HG02759 (cell line): ENCODE results near the gene PDE4B.

ENCODE experiments used
- ATAC-seq: cut with Tn5 transposase; IDR thresholded peaks from one replicate; pipeline ENCODE4 v1.9.1; 2021; ENCODE audit warnings: mild to moderate bottlenecking, moderate library complexity; ENCODE audit not compliant: unreplicated experiment

PDE4B gene

DNA sequence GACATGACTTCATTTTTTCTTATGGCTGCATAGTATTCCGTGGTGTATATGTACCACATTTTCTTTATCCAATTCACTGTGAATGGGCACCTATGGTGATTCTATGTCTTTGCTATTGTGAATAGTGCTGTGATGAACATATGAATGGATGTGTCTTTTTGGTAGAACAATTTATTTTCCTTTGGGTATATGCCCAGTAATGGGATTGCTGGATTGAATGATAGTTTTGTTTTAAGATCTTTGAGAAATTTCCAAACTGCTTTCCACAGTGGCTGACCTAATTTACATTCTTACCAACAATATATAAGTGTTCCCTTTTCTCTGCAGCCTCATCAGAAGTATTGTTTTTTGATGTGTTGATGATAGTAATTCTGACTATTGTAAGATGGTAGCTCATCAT is 379.6 kb downstream of the PDE4B start:
- ATAC-seq = no peak

GRCh38 chr1:66175098-66175497 is 382.4 kb downstream of the PDE4B start:
- no peak for ATAC-seq

DNA sequence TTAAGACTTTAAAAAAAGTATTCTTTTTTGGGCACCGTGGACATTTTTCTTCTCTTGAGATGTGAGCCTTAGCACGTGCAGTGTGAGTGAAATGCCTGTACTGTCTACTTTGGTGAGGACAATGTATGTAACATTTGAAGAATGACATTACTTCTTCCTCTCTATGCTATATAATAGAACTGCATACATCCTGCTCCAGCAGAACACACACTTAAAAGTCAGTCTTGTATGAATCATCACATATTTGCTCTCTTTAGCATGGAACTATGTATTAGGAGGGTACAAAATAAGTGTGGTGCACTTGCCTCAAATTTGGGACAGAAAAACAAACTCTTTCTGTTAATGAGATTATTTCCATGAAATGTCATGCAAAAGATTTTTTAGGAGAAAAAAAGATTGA is 382.9 kb downstream of the PDE4B start:
- ATAC-seq = no peak

DNA sequence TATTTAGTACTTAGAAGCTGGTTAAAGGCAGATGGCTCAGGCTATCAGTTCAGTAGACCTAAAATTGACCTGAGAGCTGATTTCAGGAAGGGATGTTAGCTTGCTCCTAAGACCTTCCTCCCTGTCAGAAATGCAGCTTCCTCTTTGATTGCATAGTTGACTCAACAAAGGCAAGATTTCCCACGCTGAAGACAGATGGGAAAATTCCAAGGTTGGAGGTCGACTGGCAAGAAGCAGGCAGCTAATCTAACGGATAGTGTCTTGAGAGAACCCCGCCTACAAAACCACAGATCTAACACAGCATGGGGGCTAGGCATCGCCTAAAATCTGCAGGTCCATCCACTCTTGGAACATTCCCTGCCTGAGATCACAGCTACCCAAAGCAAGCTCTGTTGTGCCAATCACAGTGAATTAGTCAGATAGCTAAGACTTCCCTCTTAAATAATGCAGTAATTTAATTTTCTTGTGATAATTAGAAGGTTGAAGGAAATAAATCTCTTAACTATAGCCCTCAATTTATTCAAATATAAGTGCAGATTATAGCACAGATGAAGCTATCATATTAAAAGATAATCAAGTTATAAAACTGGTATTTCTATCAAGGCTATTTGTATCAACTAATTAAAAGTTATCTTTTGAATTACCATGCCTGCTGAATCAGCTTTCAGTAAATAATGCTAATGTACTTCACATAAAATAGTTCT is 383.5 kb downstream of the PDE4B start:
- ATAC-seq = no peak

DNA sequence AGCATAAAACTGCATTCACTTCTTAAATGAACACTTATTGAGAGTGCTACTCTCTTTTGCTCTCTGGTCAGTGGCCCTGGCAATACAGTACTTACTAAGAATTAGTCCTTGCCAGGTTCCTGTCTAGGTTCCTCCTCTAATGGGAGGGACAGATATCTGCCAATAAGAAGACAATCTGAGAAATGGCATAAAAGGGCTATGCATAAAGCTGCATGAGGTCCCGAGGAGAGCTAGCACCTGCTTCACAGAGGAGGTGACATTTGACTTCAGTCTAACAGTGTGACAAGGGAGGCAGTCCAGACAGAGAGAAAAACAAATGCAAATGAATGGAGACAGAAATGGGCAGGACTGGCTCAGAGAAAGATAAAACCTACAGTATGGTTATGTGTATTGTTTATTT is 384.1 kb downstream of the PDE4B start:
- ATAC-seq = no peak

DNA sequence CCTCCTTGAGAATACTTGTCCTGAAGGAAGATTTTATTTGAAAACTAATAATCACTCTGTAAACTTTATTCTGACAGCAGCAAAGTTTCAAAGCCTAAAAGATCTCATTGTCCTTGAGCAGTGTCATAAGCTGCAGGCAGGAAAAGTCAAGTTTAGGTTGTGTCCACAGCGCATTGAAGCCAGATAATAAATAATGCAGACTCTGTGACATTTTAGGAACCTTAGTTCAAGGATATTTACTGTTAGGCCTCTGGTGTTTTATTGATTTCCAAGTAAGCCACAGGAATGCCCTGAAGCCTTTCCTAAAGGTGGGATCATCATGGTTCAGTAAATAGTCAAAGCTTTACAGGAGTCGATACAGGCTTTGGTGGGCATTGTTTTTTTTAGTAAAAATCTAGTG is 384.8 kb downstream of the PDE4B start:
- ATAC-seq = no peak

- ATAC-seq = no peak
These were observed 389.3 kb downstream of the PDE4B start for GRCh38 chr1:66182026-66182425.

DNA sequence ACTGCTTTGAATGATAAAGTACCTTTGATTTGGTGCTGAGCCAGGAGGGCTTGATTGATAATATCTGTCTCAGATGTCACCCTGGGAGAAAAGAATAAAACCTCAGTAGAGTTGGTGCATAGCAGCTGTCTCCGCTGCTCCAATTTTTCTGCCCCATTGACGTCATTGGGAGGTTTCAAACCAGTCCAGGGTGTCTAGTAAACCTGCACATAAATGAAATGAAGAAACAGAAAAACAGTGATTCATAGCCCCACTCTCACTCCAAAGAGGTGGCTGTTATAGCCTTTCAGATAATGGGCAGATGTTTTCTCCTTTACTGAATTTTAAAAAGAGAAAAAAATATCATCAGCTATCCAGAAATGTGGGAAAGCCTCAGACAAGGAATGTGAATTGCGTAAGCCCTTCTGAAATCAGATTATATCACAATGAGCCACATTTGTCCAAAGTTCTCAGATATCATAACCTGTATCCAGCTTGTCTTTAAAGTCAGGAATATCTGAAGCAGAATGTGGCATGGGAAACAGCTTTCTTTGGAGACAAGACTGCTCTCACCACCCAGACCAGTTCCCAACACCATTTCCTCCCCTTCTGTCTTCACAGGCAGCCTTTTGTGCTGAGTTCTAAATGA is 390.0 kb downstream of the PDE4B start:
- no peak for ATAC-seq

DNA sequence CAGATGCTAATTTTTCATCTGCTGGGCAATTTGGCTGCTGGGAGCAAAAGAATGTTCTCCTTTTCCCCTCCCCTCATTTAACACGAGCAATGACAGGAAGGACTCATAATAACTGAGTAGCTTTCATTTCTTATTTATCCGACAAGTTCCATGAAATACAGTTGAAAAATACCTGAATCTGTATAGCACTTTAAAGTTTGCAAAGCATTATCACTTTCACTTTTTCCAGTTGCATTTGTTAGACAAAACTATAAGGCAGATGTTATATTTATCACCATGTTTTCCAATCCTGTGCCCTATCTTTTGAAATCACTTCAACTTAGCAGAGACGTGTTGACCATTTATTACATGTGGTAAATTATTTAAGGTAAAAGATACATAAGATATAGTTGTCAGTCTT is 390.7 kb downstream of the PDE4B start:
- no peak for ATAC-seq

DNA sequence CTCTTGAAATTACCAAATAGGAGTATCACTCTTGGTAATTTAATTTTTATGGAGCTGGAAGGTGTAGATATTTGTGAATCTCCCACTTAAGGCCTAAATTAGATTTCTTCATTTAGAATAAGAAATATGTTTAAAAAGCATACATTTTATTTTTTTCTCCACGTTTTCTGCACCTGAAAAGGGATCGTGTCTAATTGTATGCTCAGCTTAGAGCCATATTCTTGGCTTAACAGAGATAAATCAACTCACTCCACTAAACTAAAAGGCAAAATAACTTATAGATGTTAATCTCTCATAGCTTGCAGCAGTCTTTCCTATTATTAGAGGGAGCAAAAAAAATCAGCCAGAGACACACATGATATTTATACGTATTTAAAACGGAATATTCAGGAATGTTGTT is 404.4 kb downstream of the PDE4B start:
- ATAC-seq = no peak

GRCh38 chr1:66197785-66198184 is 405.1 kb downstream of the PDE4B start:
- no peak for ATAC-seq

- no peak for ATAC-seq
These were observed 414.0 kb downstream of the PDE4B start for GRCh38 chr1:66206563-66207144.

DNA sequence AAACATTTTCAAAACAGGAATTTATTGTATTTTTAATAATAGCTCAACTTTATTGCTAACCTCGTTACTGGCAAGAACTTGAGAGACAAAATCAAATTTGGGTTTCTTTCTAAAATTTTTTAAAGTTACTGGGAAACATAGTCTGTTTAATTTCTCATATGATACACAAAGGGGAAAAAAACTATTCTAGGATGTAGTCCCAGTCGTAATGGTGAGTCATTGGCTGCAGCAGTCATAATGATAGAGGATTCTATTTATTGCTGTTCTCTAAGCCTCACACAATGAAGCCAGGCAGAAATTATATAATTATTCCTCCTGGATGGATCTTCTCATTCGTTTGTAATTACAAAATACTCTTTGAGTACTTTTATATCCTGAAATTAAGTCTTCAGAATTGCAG is 414.8 kb downstream of the PDE4B start:
- ATAC-seq = no peak

DNA sequence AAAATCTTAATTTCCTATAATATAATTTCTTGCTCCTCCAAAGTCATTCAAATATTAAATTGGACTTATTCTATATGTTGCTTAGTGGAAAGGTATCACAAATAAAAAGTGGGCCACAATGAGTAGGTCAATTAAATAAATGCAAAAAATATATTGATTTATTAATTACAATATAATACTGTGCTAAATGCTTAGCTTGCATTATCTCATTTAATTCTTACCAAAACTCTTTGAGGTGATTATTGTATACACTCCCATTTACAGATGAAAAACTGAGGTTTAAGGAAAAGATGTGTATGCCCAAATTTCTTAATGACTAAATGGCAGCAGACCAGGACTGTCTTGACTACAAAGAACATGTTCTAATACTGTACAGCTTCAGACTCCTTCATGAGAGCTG is 415.9 kb downstream of the PDE4B start:
- ATAC-seq = no peak

DNA sequence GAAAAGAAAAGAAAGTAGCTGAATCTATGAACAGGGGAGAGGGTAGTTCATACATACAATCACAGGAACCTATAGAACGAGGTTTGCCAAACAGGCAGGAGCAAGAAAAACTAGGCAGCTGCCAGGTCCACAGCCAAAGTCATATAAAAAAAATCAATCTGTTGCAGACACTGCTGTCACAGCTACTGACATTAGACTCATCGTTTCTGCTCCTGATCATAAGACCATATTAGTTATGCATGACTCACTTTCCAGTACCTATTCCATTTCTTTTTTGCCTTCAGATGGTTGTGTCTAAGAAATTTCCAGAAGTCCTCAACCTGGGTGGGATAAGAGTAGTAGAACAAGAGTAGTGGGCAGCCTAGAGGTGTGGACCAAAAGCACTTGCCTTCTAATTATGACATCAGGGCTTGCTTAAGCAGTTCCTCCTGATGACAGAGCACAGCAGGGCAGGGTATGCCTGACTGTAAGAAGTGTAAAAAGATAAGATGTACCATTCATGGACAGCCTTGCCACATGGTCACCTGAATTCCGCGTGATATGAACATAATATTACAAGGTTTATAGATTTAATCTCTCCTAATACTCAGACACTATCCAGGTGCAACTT is 418.0 kb downstream of the PDE4B start:
- ATAC-seq = no peak

DNA sequence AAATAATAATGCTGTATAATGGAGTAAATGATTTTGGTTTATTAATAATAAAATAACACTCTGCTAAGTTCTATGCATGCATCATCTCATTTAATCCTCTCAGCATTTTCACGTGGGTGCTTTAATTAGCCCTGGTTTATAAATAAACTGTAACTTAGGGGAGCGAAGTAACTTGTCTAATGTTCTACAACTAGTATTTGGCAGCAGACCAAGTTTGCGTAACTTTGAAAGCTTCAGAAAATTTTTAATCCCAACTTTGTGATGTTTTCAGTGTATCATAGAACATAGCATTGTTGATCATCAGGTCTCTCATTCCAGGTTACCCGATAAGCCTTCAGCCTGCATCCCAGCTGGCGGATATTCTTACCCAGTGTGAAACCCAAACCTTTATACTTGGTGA is 418.8 kb downstream of the PDE4B start:
- no peak for ATAC-seq

GRCh38 chr1:66213491-66213890 is 420.8 kb downstream of the PDE4B start:
- no peak for ATAC-seq

- no peak for ATAC-seq
These were observed 422.2 kb downstream of the PDE4B start for GRCh38 chr1:66214901-66215300.

DNA sequence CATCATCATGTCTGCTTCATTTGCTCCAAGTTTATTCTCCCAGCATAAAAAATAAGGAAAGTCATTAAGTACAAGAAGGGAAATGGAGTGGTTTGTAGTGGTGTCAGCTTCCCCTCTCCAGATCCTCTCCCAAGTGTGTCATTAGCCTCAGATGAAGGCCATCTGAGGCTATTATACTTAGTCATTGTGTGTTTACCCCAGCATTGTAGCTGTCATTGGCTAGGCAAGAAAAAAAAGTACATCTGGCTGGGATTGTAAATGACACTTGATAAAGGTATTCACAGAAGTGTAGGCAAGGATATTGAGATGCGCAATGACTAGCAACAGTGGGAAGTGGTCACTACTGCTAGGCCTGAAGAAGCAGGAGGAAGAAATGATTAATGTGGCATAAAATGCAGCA is 424.3 kb downstream of the PDE4B start:
- ATAC-seq = no peak

DNA sequence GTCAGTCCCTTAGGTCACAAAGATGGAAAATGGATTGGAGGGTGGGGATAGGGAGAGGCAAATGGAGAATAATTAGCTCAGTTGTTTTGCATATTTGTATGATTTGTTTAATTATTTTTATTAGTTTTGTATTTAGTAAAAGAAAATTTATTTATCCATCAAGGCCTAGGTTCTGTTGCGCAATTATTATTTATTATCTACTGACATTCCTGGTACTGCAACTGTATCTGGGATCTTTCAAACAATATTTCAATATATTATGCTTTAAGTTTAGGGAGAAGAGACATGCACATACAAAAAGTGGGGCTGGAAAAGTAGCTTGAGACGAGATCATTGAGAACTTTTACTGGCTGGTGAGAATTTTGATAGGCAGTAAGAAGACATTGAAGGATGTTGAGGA is 424.9 kb downstream of the PDE4B start:
- no peak for ATAC-seq

GRCh38 chr1:66220477-66220876 is 427.8 kb downstream of the PDE4B start:
- no peak for ATAC-seq

GRCh38 chr1:66223681-66224080 is 431.0 kb downstream of the PDE4B start:
- no peak for ATAC-seq
